SK-N-SH treated with all-trans-retinoic acid at 6 μM for 48 hours (cell line): ENCODE data around the gene VPS4B.

Experiments
- ATAC-seq: fragments of 200-7000 bp; cut with Tn5 transposase; 3 replicates; pipeline ENCODE4 v1.9.1; 2020; ENCODE audit warnings: mild to moderate bottlenecking, moderate library complexity
- ARNTL ChIP-seq: fragments of 450-650 bp; formaldehyde crosslinking; IDR thresholded peaks from 2 replicates; pipeline ENCODE4 v1.5.0; 2020; ENCODE audit warnings: low read depth, mild to moderate bottlenecking, moderate library complexity, borderline replicate concordance
- CSDC2 ChIP-seq: fragments of 250-450 bp; sonication (Bioruptor Pico); IDR thresholded peaks from 2 replicates; pipeline ENCODE4 v1.5.0; 2020; ENCODE audit warnings: mild to moderate bottlenecking, moderate library complexity
- ESRRG ChIP-seq: fragments of 250-450 bp; sonication (Bioruptor Pico); IDR thresholded peaks from 2 replicates; pipeline ENCODE4 v1.6.1; 2021; ENCODE audit warnings: mild to moderate bottlenecking
- GLIS3 ChIP-seq: fragments of 250-450 bp; sonication (Bioruptor Pico); IDR thresholded peaks from 2 replicates; pipeline ENCODE4 v1.5.0; 2020; ENCODE audit warnings: mild to moderate bottlenecking, moderate library complexity
- ISL1 ChIP-seq: fragments of 250-450 bp; sonication (Bioruptor Pico); IDR thresholded peaks from 2 replicates; pipeline ENCODE4 v2.1.2; 2022; ENCODE audit warnings: mild to moderate bottlenecking, moderate library complexity
- OSR1 ChIP-seq: fragments of 250-450 bp; sonication (Bioruptor Pico); IDR thresholded peaks from 2 replicates; pipeline ENCODE4 v1.8.0; 2022; ENCODE audit warnings: moderate library complexity, mild to moderate bottlenecking, inconsistent platforms
- PPARA ChIP-seq: fragments of 250-450 bp; sonication (Bioruptor Pico); IDR thresholded peaks from 2 replicates; pipeline ENCODE4 v1.5.0; 2020; ENCODE audit warnings: mild to moderate bottlenecking, borderline replicate concordance
- RARB ChIP-seq: fragments of 250-450 bp; sonication (Bioruptor Pico); IDR thresholded peaks from 2 replicates; pipeline ENCODE4 v1.8.0; 2021; ENCODE audit warnings: mild to moderate bottlenecking, moderate library complexity
- SNAI2 ChIP-seq: fragments of 250-450 bp; sonication (Bioruptor Pico); IDR thresholded peaks from 2 replicates; pipeline ENCODE4 v1.5.0; 2020; ENCODE audit warnings: mild to moderate bottlenecking, moderate library complexity
- TCF4 ChIP-seq: fragments of 250-450 bp; sonication (Bioruptor Pico); IDR thresholded peaks from 2 replicates; pipeline ENCODE4 v1.8.0; 2021; ENCODE audit warnings: mild to moderate bottlenecking, moderate library complexity, borderline replicate concordance
- TOX ChIP-seq: fragments of 250-450 bp; sonication (Bioruptor Pico); IDR thresholded peaks from 2 replicates; pipeline ENCODE4 v1.8.0; 2021; ENCODE audit warnings: mild to moderate bottlenecking, moderate library complexity, borderline replicate concordance
- ZC3H10 ChIP-seq: fragments of 250-450 bp; sonication (Bioruptor Pico); IDR thresholded peaks from 2 replicates; pipeline ENCODE4 v1.5.1; 2021; ENCODE audit warnings: mild to moderate bottlenecking, moderate library complexity
- ZFP3 ChIP-seq: fragments of 250-450 bp; sonication (Bioruptor Pico); IDR thresholded peaks from 2 replicates; pipeline ENCODE4 v1.5.0; 2020; ENCODE audit warnings: mild to moderate bottlenecking, moderate library complexity
- ZFP30 ChIP-seq: fragments of 450-650 bp; formaldehyde crosslinking; IDR thresholded peaks from 2 replicates; pipeline ENCODE4 v1.5.0; 2022; ENCODE audit warnings: mild to moderate bottlenecking, moderate library complexity
- ZNF565 ChIP-seq: fragments of 450-650 bp; formaldehyde crosslinking; conservative IDR thresholded peaks from 2 replicates; pipeline ENCODE4 v1.5.0; 2020; ENCODE audit warnings: low read depth, mild to moderate bottlenecking, moderate library complexity
- ZNF70 ChIP-seq: fragments of 450-650 bp; formaldehyde crosslinking; IDR thresholded peaks from 2 replicates; pipeline ENCODE4 v1.5.0; 2020; ENCODE audit warnings: mild to moderate bottlenecking, moderate library complexity
- ZNF8 ChIP-seq: fragments of 450-650 bp; formaldehyde crosslinking; IDR thresholded peaks from 2 replicates; pipeline ENCODE4 v1.5.0; 2020; ENCODE audit warnings: mild to moderate bottlenecking, moderate library complexity
- TF ChIP-seq, protein P1 (sequence below): fragments of 250-450 bp; sonication (Bioruptor Pico); IDR thresholded peaks from 2 replicates; pipeline ENCODE4 v1.8.0; 2021; ENCODE audit warnings: low read depth, mild to moderate bottlenecking, moderate library complexity, borderline replicate concordance
- TF ChIP-seq, protein P2 (sequence below): fragments of 250-450 bp; sonication (Bioruptor Pico); IDR thresholded peaks from 2 replicates; pipeline ENCODE4 v1.5.1; 2020; ENCODE audit warnings: low read depth, mild to moderate bottlenecking, moderate library complexity
- TF ChIP-seq, protein P3 (sequence below): fragments of 250-450 bp; sonication (Bioruptor Pico); IDR thresholded peaks from 2 replicates; pipeline ENCODE4 v1.8.0; 2020; ENCODE audit warnings: mild to moderate bottlenecking, moderate library complexity, borderline replicate concordance
- TF ChIP-seq, protein P4 (sequence below): fragments of 250-450 bp; sonication (Bioruptor Pico); IDR thresholded peaks from 2 replicates; pipeline ENCODE4 v1.5.0; 2020; ENCODE audit warnings: mild to moderate bottlenecking, moderate library complexity

VPS4B gene

DNA sequence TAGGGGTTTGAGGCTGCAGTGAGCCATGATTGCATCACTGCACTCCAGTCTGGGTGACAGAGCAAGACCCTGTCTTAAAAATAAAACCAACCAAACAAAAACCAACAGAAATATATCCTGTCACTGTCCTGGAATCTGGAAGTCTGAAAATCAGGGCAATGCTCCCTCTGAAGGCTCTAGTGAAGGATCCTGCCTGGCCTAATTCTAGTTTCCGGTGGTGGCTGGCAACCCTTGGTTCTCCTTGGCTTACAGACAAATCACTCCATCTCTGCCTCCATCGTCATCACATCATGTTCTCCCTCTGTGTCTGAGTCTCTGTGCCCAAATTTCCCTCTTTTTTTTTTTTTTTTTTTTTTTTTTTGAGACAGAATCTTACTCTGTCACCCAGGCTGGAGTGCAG, 15.9 kb upstream of the VPS4B start:
- TF ChIP-seq, protein P1, sequence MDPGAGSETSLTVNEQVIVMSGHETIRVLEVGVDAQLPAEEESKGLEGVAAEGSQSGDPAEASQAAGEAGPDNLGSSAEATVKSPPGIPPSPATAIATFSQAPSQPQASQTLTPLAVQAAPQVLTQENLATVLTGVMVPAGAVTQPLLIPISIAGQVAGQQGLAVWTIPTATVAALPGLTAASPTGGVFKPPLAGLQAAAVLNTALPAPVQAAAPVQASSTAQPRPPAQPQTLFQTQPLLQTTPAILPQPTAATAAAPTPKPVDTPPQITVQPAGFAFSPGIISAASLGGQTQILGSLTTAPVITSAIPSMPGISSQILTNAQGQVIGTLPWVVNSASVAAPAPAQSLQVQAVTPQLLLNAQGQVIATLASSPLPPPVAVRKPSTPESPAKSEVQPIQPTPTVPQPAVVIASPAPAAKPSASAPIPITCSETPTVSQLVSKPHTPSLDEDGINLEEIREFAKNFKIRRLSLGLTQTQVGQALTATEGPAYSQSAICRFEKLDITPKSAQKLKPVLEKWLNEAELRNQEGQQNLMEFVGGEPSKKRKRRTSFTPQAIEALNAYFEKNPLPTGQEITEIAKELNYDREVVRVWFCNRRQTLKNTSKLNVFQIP (CRISPR knock-in tag) = no peak
- TF ChIP-seq ESRRG (no peak), ZNF565 (CRISPR knock-in tag) (no peak), TCF4 (CRISPR knock-in tag) (no peak), ZC3H10 (no peak)
- TF ChIP-seq, protein P2, sequence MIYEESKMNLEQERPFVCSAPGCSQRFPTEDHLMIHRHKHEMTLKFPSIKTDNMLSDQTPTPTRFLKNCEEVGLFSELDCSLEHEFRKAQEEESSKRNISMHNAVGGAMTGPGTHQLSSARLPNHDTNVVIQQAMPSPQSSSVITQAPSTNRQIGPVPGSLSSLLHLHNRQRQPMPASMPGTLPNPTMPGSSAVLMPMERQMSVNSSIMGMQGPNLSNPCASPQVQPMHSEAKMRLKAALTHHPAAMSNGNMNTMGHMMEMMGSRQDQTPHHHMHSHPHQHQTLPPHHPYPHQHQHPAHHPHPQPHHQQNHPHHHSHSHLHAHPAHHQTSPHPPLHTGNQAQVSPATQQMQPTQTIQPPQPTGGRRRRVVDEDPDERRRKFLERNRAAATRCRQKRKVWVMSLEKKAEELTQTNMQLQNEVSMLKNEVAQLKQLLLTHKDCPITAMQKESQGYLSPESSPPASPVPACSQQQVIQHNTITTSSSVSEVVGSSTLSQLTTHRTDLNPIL (CRISPR knock-in tag) = no peak
- no peak for ATAC-seq

DNA sequence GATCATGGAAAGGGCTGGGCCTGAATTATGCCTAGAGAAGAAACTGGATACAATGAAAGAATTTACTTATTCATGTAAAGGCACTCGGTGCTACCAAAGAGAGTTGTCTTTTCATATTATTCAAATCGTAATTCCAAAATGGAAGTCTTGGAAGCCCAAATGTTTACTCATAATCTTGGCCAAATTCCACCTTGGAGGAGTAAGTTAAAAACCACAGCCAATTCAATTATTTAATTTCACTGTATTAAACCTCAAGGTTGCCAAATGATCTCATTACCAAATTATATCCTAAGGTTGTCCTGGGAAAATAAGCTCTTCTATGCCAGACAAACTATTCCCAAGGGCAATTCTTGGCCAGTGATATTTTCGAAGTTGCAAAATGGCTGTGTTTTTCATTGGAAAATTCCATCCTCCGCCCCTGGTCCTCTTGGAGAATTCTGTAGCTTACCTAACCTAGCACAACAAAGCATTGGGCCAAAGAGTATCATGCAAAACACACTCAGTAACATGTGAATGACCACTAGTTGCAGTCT, 11.1 kb upstream of the VPS4B start:
- TF ChIP-seq ESRRG (no peak), TOX (CRISPR knock-in tag) (no peak), SNAI2 (CRISPR knock-in tag) (no peak), OSR1 (no peak), RARB (no peak), ZNF70 (CRISPR knock-in tag) (no peak), ISL1 (CRISPR knock-in tag) (peak; percentile 93), PPARA (CRISPR knock-in tag) (no peak), GLIS3 (no peak), ZC3H10 (peak; percentile 70; the same call in 1 of the 2 replicates), ARNTL (no peak), ZFP3 (CRISPR knock-in tag) (no peak), ZFP30 (CRISPR knock-in tag) (no peak)
- TF ChIP-seq, protein P3, sequence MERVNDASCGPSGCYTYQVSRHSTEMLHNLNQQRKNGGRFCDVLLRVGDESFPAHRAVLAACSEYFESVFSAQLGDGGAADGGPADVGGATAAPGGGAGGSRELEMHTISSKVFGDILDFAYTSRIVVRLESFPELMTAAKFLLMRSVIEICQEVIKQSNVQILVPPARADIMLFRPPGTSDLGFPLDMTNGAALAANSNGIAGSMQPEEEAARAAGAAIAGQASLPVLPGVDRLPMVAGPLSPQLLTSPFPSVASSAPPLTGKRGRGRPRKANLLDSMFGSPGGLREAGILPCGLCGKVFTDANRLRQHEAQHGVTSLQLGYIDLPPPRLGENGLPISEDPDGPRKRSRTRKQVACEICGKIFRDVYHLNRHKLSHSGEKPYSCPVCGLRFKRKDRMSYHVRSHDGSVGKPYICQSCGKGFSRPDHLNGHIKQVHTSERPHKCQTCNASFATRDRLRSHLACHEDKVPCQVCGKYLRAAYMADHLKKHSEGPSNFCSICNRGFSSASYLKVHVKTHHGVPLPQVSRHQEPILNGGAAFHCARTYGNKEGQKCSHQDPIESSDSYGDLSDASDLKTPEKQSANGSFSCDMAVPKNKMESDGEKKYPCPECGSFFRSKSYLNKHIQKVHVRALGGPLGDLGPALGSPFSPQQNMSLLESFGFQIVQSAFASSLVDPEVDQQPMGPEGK = no peak
- TF ChIP-seq, protein P4, sequence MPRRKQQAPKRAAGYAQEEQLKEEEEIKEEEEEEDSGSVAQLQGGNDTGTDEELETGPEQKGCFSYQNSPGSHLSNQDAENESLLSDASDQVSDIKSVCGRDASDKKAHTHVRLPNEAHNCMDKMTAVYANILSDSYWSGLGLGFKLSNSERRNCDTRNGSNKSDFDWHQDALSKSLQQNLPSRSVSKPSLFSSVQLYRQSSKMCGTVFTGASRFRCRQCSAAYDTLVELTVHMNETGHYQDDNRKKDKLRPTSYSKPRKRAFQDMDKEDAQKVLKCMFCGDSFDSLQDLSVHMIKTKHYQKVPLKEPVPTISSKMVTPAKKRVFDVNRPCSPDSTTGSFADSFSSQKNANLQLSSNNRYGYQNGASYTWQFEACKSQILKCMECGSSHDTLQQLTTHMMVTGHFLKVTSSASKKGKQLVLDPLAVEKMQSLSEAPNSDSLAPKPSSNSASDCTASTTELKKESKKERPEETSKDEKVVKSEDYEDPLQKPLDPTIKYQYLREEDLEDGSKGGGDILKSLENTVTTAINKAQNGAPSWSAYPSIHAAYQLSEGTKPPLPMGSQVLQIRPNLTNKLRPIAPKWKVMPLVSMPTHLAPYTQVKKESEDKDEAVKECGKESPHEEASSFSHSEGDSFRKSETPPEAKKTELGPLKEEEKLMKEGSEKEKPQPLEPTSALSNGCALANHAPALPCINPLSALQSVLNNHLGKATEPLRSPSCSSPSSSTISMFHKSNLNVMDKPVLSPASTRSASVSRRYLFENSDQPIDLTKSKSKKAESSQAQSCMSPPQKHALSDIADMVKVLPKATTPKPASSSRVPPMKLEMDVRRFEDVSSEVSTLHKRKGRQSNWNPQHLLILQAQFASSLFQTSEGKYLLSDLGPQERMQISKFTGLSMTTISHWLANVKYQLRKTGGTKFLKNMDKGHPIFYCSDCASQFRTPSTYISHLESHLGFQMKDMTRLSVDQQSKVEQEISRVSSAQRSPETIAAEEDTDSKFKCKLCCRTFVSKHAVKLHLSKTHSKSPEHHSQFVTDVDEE (CRISPR knock-in tag) = no peak
- TF ChIP-seq, protein P2 (CRISPR knock-in tag) = no peak
- TF ChIP-seq, protein P1 (CRISPR knock-in tag) = 0 out of 2 replicates have a peak, but pooled peaks have one; percentile 11
- ATAC-seq = peak; percentile 93

DNA sequence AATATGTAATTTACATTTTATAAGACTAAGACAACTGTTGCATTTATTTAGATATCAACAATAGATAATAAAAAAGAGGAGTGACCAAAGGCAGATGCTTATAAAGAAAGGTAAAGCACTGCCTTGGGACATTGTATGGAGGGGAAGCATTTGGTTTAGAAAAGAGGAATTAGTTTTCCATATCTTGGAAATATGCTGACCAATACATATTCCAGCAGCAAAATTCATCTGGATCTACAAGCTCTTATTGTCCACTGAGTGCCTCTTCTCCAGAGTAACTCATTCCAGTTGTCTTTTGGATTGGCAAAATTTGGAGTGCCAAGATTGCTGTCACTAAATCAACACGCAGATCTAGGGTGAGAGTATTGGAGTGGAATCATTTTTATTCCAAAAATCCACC, 8.9 kb upstream of the VPS4B start:
- no peak for TF ChIP-seq SNAI2 (CRISPR knock-in tag)
- no peak for TF ChIP-seq ISL1 (CRISPR knock-in tag)
- no peak for TF ChIP-seq GLIS3
- TF ChIP-seq PPARA (CRISPR knock-in tag) = no peak
- TF ChIP-seq ZNF565 (CRISPR knock-in tag) = no peak
- no peak for TF ChIP-seq CSDC2 (CRISPR knock-in tag)
- TF ChIP-seq ZNF8 (CRISPR knock-in tag) = no peak
- TF ChIP-seq ZC3H10 = no peak
- TF ChIP-seq, protein P3 = no peak
- TF ChIP-seq ZFP30 (CRISPR knock-in tag) = no peak
- TF ChIP-seq, protein P4 (CRISPR knock-in tag) = no peak
- TF ChIP-seq ZNF70 (CRISPR knock-in tag) = no peak
- TF ChIP-seq ZFP3 (CRISPR knock-in tag) = no peak
- TF ChIP-seq TCF4 (CRISPR knock-in tag) = no peak
- no peak for TF ChIP-seq OSR1
- ATAC-seq = no peak
